IgD-negative memory B cell (primary cell): ENCODE results near the gene TPPP2. TPM values are rescaled to one million over a fixed set of nuclear protein-coding genes. Genes with fewer than 3 reads are reported as not detected.
"Not testable (repeated sequence)": the region's sequence is repeated elsewhere in the genome, so short reads cannot be mapped to it uniquely, and the experiment has no call there.

ENCODE experiments used
- H3K27ac Mint-ChIP-seq, 3 donors: one replicate each; pipeline ENCODE4 v1.8.0; 2020 to 2022; ENCODE audit warnings: mild to moderate bottlenecking in 3 of 3, mixed read lengths in 3 of 3, moderate library complexity in 1 of 3
- H3K27me3 Mint-ChIP-seq: one replicate; pipeline ENCODE4 v1.8.0; 2021; ENCODE audit warnings: mixed read lengths
- H3K36me3 Mint-ChIP-seq: one replicate; pipeline ENCODE4 v1.8.0; 2020; ENCODE audit warnings: mild to moderate bottlenecking, mixed read lengths
- H3K4me1 Mint-ChIP-seq, 3 donors: one replicate each; pipeline ENCODE4 v1.8.0; 2020 to 2022; ENCODE audit warnings: mixed read lengths in 3 of 3, mild to moderate bottlenecking in 1 of 3
- H3K4me3 Mint-ChIP-seq, 4 donors: one replicate each; pipeline ENCODE4 v1.8.0; 2020 to 2022; ENCODE audit warnings: mild to moderate bottlenecking in 4 of 4, mixed read lengths in 4 of 4, moderate library complexity in 3 of 4
- H3K9me3 Mint-ChIP-seq, 3 donors: one replicate each; pipeline ENCODE4 v1.8.0; 2020 to 2021; ENCODE audit warnings: mixed read lengths in 3 of 3, mild to moderate bottlenecking in 1 of 3
- polyA plus RNA-seq: library from polyadenylated mRNA; unstranded; fragments of 300-500 nt; fragmentation: Illumina TruSeq; gene quantifications from one replicate; pipeline ENCODE4 v1.2.3, GENCODE V29; 2021

TPPP2 gene
- polyA plus RNA-seq = not detected

- H3K4me1 Mint-ChIP-seq = peaks cover 0 to 1% (median 0%) of the 10 kb centered on the region in 3 donors
- peaks cover 9% of the 10 kb centered on the region for H3K27me3 Mint-ChIP-seq
- H3K36me3 Mint-ChIP-seq = no peaks in the 10 kb centered on the region
- no peaks in the 10 kb centered on the region for H3K9me3 Mint-ChIP-seq
- H3K4me3 Mint-ChIP-seq = no peak within 1 kb of the TSS
- no peak within 1 kb of the TSS for H3K27ac Mint-ChIP-seq
These were observed at the start of gene TPPP2 for GRCh38 chr14:21029917-21030316. TPPP2 (plus strand) TSS chr14:21030217; CDS start chr14:21030582, 365 bp downstream.

GRCh38 chr14:20980906-20981305 lies 49.1 kb upstream of the TPPP2 start:
- Mint-ChIP-seq H3K27me3 (peaks cover 7% of the 10 kb centered on the region), H3K27ac (no peak overlapping the region), H3K4me1 (peaks cover 0 to 4% (median 0%) of the 10 kb centered on the region in 3 donors), H3K36me3 (no peaks in the 10 kb centered on the region), H3K9me3 (peaks cover 0 to 1% (median 0%) of the 10 kb centered on the region in 3 donors), H3K4me3 (no peak overlapping the region)

- Mint-ChIP-seq H3K27me3 (peaks cover 7% of the 10 kb centered on the region), H3K4me3 (no peak overlapping the region)
These were observed 47.2 kb upstream of the TPPP2 start for GRCh38 chr14:20982646-20983369.

DNA sequence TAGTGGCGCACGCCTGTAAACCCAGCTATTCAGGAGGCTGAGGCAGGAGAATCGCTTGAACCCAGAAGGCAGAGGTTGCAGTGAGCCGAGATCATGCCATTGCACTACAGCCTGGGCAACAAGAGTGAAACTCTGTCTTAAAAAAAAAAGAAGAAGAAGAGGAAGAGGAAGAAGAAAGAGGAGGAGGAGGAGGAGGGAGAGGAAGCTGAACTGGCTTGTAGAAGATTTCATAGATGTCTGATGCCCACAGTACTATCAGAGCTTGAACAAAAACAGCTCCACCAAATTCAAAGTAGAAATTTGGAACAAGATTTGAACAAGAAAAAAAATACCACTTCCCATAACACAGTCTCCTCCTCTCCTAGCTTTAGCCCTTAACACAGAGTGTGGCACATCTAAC lies 44.4 kb upstream of the TPPP2 start:
- H3K4me3 Mint-ChIP-seq, H3K36me3 Mint-ChIP-seq, H3K27me3 Mint-ChIP-seq, H3K27ac Mint-ChIP-seq, H3K9me3 Mint-ChIP-seq: not testable (repeated sequence)
- peaks cover 8 to 12% (median 10%) of the 10 kb centered on the region in 3 donors for H3K4me1 Mint-ChIP-seq

More at GRCh38 chr14:20982646-20983369, 47.2 kb upstream of the TPPP2 start:
- Mint-ChIP-seq H3K9me3 (peaks cover 0 to 1% (median 0%) of the 10 kb centered on the region in 3 donors), H3K4me1 (peaks cover 0 to 5% (median 0%) of the 10 kb centered on the region in 3 donors), H3K36me3 (no peaks in the 10 kb centered on the region), H3K27ac (no peak overlapping the region)

DNA sequence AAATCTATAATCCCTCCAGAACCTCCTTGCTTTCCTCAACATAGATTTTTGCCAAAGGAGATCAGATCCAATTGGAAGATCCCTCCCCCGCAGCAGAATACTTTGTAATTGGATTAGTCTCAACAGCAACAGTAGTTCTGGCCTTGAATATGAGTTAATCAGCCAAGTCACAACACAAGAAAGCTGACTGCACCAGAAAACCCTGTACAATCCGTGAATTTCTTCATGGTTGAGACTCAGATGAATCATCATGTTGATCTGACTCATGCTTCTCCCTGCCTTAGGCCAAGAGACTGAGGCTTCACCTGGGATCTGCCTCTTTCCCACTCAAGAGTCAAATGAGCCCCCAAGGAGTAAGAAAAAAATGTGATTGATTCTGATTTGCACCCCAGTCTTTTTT lies 43.2 kb upstream of the TPPP2 start:
- Mint-ChIP-seq H3K36me3 (no peaks in the 10 kb centered on the region), H3K4me3 (peak overlapping the region in 1 of 4 donors; percentile 61), H3K27me3 (peaks cover 3% of the 10 kb centered on the region), H3K9me3 (no peaks in the 10 kb centered on the region), H3K4me1 (peaks cover 10 to 16% (median 12%) of the 10 kb centered on the region in 3 donors), H3K27ac (no peak overlapping the region)

- peaks cover 10 to 19% (median 14%) of the 10 kb centered on the region in 3 donors for H3K4me1 Mint-ChIP-seq
- H3K36me3 Mint-ChIP-seq = no peaks in the 10 kb centered on the region
- H3K27ac Mint-ChIP-seq = peak overlapping the region in 2 of 3 donors; percentile 76 to 99
- H3K27me3 Mint-ChIP-seq = peaks cover 1% of the 10 kb centered on the region
- H3K4me3 Mint-ChIP-seq = peak overlapping the region in 3 of 4 donors; percentile 61 to 84 (median 71)
- H3K9me3 Mint-ChIP-seq = no peaks in the 10 kb centered on the region
These were observed 41.1 kb upstream of the TPPP2 start for GRCh38 chr14:20988717-20989470.

- no peaks in the 10 kb centered on the region for H3K36me3 Mint-ChIP-seq
- H3K9me3 Mint-ChIP-seq = no peaks in the 10 kb centered on the region
- peaks cover 10 to 19% (median 14%) of the 10 kb centered on the region in 3 donors for H3K4me1 Mint-ChIP-seq
- H3K27me3 Mint-ChIP-seq = peaks cover 1% of the 10 kb centered on the region
- H3K4me3 Mint-ChIP-seq = peak overlapping the region; percentile 86 to 99 (median 94)
- peak overlapping the region; percentile 17 to 99 (median 98) for H3K27ac Mint-ChIP-seq
These were observed 40.6 kb upstream of the TPPP2 start for GRCh38 chr14:20989471-20989786.

GRCh38 chr14:20989787-20990600 lies 40.0 kb upstream of the TPPP2 start, which contains the start of gene METTL17:
METTL17 (plus strand) TSS chr14:20989980; CDS start chr14:20990003, 23 bp downstream.
- H3K4me1 Mint-ChIP-seq = peaks cover 12 to 19% (median 14%) of the 10 kb centered on the region in 3 donors
- H3K27me3 Mint-ChIP-seq = peaks cover 1% of the 10 kb centered on the region
- no peaks in the 10 kb centered on the region for H3K36me3 Mint-ChIP-seq
- peak within 1 kb of the TSS; percentile 17 to 99 (median 98) for H3K27ac Mint-ChIP-seq
- peak within 1 kb of the TSS; percentile 86 to 99 (median 94) for H3K4me3 Mint-ChIP-seq
- H3K9me3 Mint-ChIP-seq = no peaks in the 10 kb centered on the region

- no peak overlapping the region for H3K27ac Mint-ChIP-seq
- H3K9me3 Mint-ChIP-seq = no peaks in the 10 kb centered on the region
- H3K27me3 Mint-ChIP-seq = no peaks in the 10 kb centered on the region
- H3K4me1 Mint-ChIP-seq = peaks cover 3 to 4% (median 3%) of the 10 kb centered on the region in 3 donors
- no peak overlapping the region for H3K4me3 Mint-ChIP-seq
- no peaks in the 10 kb centered on the region for H3K36me3 Mint-ChIP-seq
These were observed 33.5 kb upstream of the TPPP2 start for GRCh38 chr14:20996521-20996920.

GRCh38 chr14:20997115-20997514 lies 32.9 kb upstream of the TPPP2 start:
- H3K4me1 Mint-ChIP-seq = peaks cover 0 to 3% (median 0%) of the 10 kb centered on the region in 3 donors
- H3K27me3 Mint-ChIP-seq = no peaks in the 10 kb centered on the region
- no peaks in the 10 kb centered on the region for H3K36me3 Mint-ChIP-seq
- no peaks in the 10 kb centered on the region for H3K9me3 Mint-ChIP-seq
- H3K4me3 Mint-ChIP-seq = no peak overlapping the region
- no peak overlapping the region for H3K27ac Mint-ChIP-seq

GRCh38 chr14:20997564-20997963 lies 32.5 kb upstream of the TPPP2 start:
- H3K27me3 Mint-ChIP-seq = no peaks in the 10 kb centered on the region
- H3K4me3 Mint-ChIP-seq = no peak overlapping the region
- H3K27ac Mint-ChIP-seq = no peak overlapping the region
- no peaks in the 10 kb centered on the region for H3K9me3 Mint-ChIP-seq
- H3K4me1 Mint-ChIP-seq = peaks cover 0 to 3% (median 0%) of the 10 kb centered on the region in 3 donors
- no peaks in the 10 kb centered on the region for H3K36me3 Mint-ChIP-seq

GRCh38 chr14:20998139-20998538 lies 31.9 kb upstream of the TPPP2 start:
- Mint-ChIP-seq H3K27ac (no peak overlapping the region), H3K27me3 (no peaks in the 10 kb centered on the region), H3K4me1 (peaks cover 0 to 3% (median 0%) of the 10 kb centered on the region in 3 donors), H3K36me3 (no peaks in the 10 kb centered on the region), H3K4me3 (no peak overlapping the region), H3K9me3 (no peaks in the 10 kb centered on the region)

DNA sequence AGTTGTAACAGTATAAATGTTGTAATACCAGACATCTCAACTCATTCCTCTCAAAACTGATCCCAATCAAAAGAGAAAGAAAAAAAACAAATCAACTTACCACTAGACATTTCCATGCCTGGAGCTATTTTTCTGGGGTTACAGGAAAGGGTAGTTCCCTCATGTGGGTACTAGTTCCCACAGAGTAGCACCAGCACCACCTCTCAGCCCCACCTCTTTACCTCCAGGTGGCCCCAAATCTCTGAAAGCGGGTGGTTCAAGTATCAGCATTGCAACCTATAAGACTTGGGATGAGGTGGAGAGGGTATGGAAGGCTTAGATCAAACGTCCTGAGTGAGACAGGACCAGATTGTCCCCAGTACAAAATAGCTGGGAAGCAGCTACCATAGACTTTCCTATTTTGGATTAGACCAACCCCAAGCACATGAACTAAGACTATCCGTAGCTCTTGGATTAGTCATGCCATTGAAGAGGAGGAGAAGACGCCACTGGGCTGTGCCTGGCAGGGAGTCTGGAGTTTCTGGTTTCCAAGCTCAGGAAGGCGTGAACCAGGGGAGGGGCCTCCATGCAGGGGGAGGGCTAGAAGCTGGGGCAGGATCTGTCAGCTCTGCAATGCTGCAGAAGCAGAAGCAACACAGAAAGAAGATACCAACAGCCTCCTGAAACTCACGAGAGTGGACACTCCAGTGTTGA lies 31.2 kb upstream of the TPPP2 start, which contains the start of gene SLC39A2:
Gene SLC39A2 (plus strand): TSS at position 620 of the 693 bp plus-strand sequence. CDS start 154 bp downstream, outside the sequence.
- Mint-ChIP-seq H3K27ac (peak within 1 kb of the TSS in 1 of 3 donors; percentile 4), H3K27me3 (no peaks in the 10 kb centered on the region), H3K36me3 (no peaks in the 10 kb centered on the region), H3K4me1 (peaks cover 0 to 3% (median 0%) of the 10 kb centered on the region in 3 donors), H3K4me3 (no peak within 1 kb of the TSS), H3K9me3 (no peaks in the 10 kb centered on the region)

DNA sequence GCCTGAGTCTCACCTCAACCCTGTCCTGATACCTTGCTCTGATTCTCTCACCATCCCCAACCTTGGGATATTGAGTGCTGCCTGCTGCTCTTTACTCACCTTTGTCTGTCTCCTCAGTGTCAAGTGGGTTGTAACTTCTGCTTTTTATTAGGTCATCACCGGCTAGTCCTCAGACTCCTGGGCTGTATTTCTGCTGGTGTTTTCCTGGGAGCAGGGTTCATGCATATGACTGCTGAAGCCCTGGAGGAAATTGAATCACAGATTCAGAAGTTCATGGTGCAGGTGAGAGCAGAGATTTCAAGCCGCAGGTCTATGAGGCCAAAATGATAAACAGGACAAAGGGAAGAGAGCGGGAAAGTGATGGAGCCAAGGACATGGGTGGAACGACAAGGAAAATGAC lies 30.4 kb upstream of the TPPP2 start:
- no peaks in the 10 kb centered on the region for H3K36me3 Mint-ChIP-seq
- no peaks in the 10 kb centered on the region for H3K9me3 Mint-ChIP-seq
- peaks cover 0 to 3% (median 0%) of the 10 kb centered on the region in 3 donors for H3K4me1 Mint-ChIP-seq
- H3K27ac Mint-ChIP-seq = peak overlapping the region in 1 of 3 donors; percentile 4
- no peak overlapping the region for H3K4me3 Mint-ChIP-seq
- H3K27me3 Mint-ChIP-seq = no peaks in the 10 kb centered on the region
